ENCODE results near the gene C7orf33.

The C7orf33 gene

GRCh38 chr7:148630078-148630477, 39.5 kb downstream of the C7orf33 start:
- no peak for DNase-seq

GRCh38 chr7:148633761-148634160, 43.2 kb downstream of the C7orf33 start:
- no peak for DNase-seq

- DNase-seq, result no peak
Observed at GRCh38 chr7:148637094-148637493, 46.5 kb downstream of the C7orf33 start.

- DNase-seq, result no peak
Observed at GRCh38 chr7:148645898-148646297, 55.3 kb downstream of the C7orf33 start.

- no peak for DNase-seq
Observed at GRCh38 chr7:148650232-148650858, 59.8 kb downstream of the C7orf33 start.

- DNase-seq, result no peak
Observed at GRCh38 chr7:148652773-148653172, 62.2 kb downstream of the C7orf33 start.

GRCh38 chr7:148657929-148658328, 67.4 kb downstream of the C7orf33 start:
- no peak for DNase-seq

GRCh38 chr7:148661471-148661870, 70.9 kb downstream of the C7orf33 start:
- no peak for DNase-seq

- no peak for DNase-seq
Observed at GRCh38 chr7:148662646-148663045, 72.1 kb downstream of the C7orf33 start.

- DNase-seq, result no peak
Observed at GRCh38 chr7:148664324-148664723, 73.8 kb downstream of the C7orf33 start.

- no peak for DNase-seq
Observed at GRCh38 chr7:148665221-148665620, 74.7 kb downstream of the C7orf33 start.
